H9 (cell line): ENCODE data around the gene HSPA4. TPM values are rescaled to one million over a fixed set of nuclear protein-coding genes. Genes with fewer than 3 reads are reported as not detected.

Experiments used
- DNase-seq: peaks from one replicate; pipeline ENCODE4 v3.0.0-alpha.2; 2017
- H2AFZ ChIP-seq: one replicate; pipeline ENCODE4 v1.6.1; 2013; ENCODE audit warnings: mild to moderate bottlenecking, low read length, control low read depth, moderate library complexity
- H2AK5ac ChIP-seq: 2 replicates; pipeline ENCODE4 v1.6.1; 2013; ENCODE audit warnings: low read length, control low read depth, mixed read lengths; ENCODE audit not compliant: insufficient read length
- H2BK120ac ChIP-seq: one replicate; pipeline ENCODE4 v1.6.1; 2013; ENCODE audit warnings: low read depth, mild to moderate bottlenecking, low read length, control low read depth, inconsistent platforms; ENCODE audit not compliant: poor library complexity, severe bottlenecking
- H2BK12ac ChIP-seq: 2 replicates; pipeline ENCODE4 v1.6.1; 2013; ENCODE audit warnings: low read length, control low read depth, mixed read lengths, low read depth; ENCODE audit not compliant: insufficient read length
- H2BK15ac ChIP-seq: 2 replicates; pipeline ENCODE4 v1.6.1; 2013; ENCODE audit warnings: low read depth, low read length, control low read depth
- H2BK20ac ChIP-seq: one replicate; pipeline ENCODE4 v1.6.1; 2013; ENCODE audit warnings: low read depth, mild to moderate bottlenecking, low read length, control low read depth, inconsistent platforms; ENCODE audit not compliant: poor library complexity, severe bottlenecking
- H2BK5ac ChIP-seq: 2 replicates; pipeline ENCODE4 v1.6.1; 2013; ENCODE audit warnings: low read length, control low read depth, mixed read lengths; ENCODE audit not compliant: insufficient read length
- H3K14ac ChIP-seq: 2 replicates; pipeline ENCODE4 v1.6.1; 2013; ENCODE audit warnings: low read length, control low read depth; ENCODE audit not compliant: insufficient read depth
- H3K18ac ChIP-seq: 2 replicates; pipeline ENCODE4 v1.6.1; 2013; ENCODE audit warnings: low read depth, mild to moderate bottlenecking, mixed read lengths, low read length, control low read depth; ENCODE audit not compliant: insufficient read length
- H3K23ac ChIP-seq: 2 replicates; pipeline ENCODE4 v1.6.1; 2013; ENCODE audit warnings: low read length, control low read depth, mixed read lengths, low read depth; ENCODE audit not compliant: insufficient read length
- H3K23me2 ChIP-seq: 2 replicates; pipeline ENCODE4 v1.6.1; 2013; ENCODE audit warnings: low read depth, mild to moderate bottlenecking, mixed read lengths, low read length, control low read depth; ENCODE audit not compliant: insufficient read length, poor library complexity, severe bottlenecking
- H3K27ac ChIP-seq: 2 replicates; pipeline ENCODE4 v1.5.1; 2013; ENCODE audit warnings: low read length, control low read depth, mixed read lengths, low read depth; ENCODE audit not compliant: insufficient read length
- H3K27me3 ChIP-seq: 2 replicates; pipeline ENCODE4 v1.6.1; 2013; ENCODE audit warnings: low read length, control low read depth, inconsistent platforms; ENCODE audit not compliant: insufficient read depth
- H3K4ac ChIP-seq: 2 replicates; pipeline ENCODE4 v1.6.1; 2013; ENCODE audit warnings: low read depth, mild to moderate bottlenecking, control low read depth, inconsistent platforms, low read length, moderate library complexity
- H3K4me1 ChIP-seq: 2 replicates; pipeline ENCODE4 v1.6.1; 2013; ENCODE audit warnings: low read length, control low read depth, inconsistent platforms; ENCODE audit not compliant: insufficient read depth
- H3K4me2 ChIP-seq: 2 replicates; pipeline ENCODE4 v1.6.1; 2013; ENCODE audit warnings: low read length, control low read depth, mixed read lengths; ENCODE audit not compliant: insufficient read length, insufficient read depth
- H3K56ac ChIP-seq: 2 replicates; pipeline ENCODE4 v1.6.1; 2013; ENCODE audit warnings: low read depth, mild to moderate bottlenecking, mixed read lengths, low read length, control low read depth; ENCODE audit not compliant: insufficient read length
- H3K79me1 ChIP-seq: 2 replicates; pipeline ENCODE4 v1.6.1; 2013; ENCODE audit warnings: low read depth, mild to moderate bottlenecking, moderate library complexity, low read length, control low read depth, inconsistent platforms; ENCODE audit not compliant: insufficient read depth, poor library complexity, severe bottlenecking
- H3K79me2 ChIP-seq: 2 replicates; pipeline ENCODE4 v1.6.1; 2013; ENCODE audit warnings: low read length, control low read depth, inconsistent platforms; ENCODE audit not compliant: insufficient read depth
- H3K9ac ChIP-seq: 2 replicates; pipeline ENCODE4 v1.6.1; 2013; ENCODE audit warnings: low read length, control low read depth, mixed read lengths; ENCODE audit not compliant: insufficient read length; ENCODE audit errors: extremely low read depth
- H3K9me3 ChIP-seq: one replicate; pipeline ENCODE4 v1.6.1; 2013; ENCODE audit warnings: low read depth, low read length, inconsistent platforms; ENCODE audit not compliant: control insufficient read depth
- H3T11ph ChIP-seq: one replicate; pipeline ENCODE4 v1.6.1; 2013; ENCODE audit warnings: mild to moderate bottlenecking, low read length, control low read depth, inconsistent platforms
- H4K20me1 ChIP-seq: one replicate; pipeline ENCODE4 v1.6.1; 2013; ENCODE audit not compliant: control insufficient read depth, insufficient read length, insufficient read depth
- H4K5ac ChIP-seq: 2 replicates; pipeline ENCODE4 v1.6.1; 2013; ENCODE audit warnings: low read depth, mild to moderate bottlenecking, mixed read lengths, low read length, control low read depth; ENCODE audit not compliant: insufficient read length
- H4K8ac ChIP-seq: replicated peaks from 2 replicates; pipeline ENCODE4 v1.6.1; 2013; ENCODE audit warnings: low read length, control low read depth, mixed read lengths, low read depth; ENCODE audit not compliant: insufficient read length
- H4K91ac ChIP-seq: 2 replicates; pipeline ENCODE4 v1.6.1; 2013; ENCODE audit warnings: low read depth, mild to moderate bottlenecking, moderate library complexity, mixed read lengths, low read length, control low read depth; ENCODE audit not compliant: insufficient read length
- H3K27ac Mint-ChIP-seq, 3 experiments: 2 replicates in 2 of 3; 3 replicates in 1 of 3; pipeline ENCODE4 v1.8.0; 2020 to 2021; ENCODE audit warnings: mixed read lengths in 3 of 3, mild to moderate bottlenecking in 1 of 3, moderate library complexity in 1 of 3
- H3K27me3 Mint-ChIP-seq: 2 replicates; pipeline ENCODE4 v1.8.0; 2021; ENCODE audit warnings: low read depth, mild to moderate bottlenecking, moderate library complexity, mixed read lengths
- H3K36me3 Mint-ChIP-seq, 3 experiments: 2 replicates in 2 of 3; 3 replicates in 1 of 3; pipeline ENCODE4 v1.8.0; 2020 to 2021; ENCODE audit warnings: low read depth in 3 of 3, mixed read lengths in 3 of 3; ENCODE audit not compliant: insufficient read depth in 1 of 3
- H3K4me1 Mint-ChIP-seq, 2 experiments: 2 replicates each; pipeline ENCODE4 v1.8.0; 2020; ENCODE audit warnings: mixed read lengths in 2 of 2
- H3K4me3 Mint-ChIP-seq, 2 experiments: 2 replicates in 1 of 2; 3 replicates in 1 of 2; pipeline ENCODE4 v1.8.0; 2020 to 2021; ENCODE audit warnings: mild to moderate bottlenecking in 2 of 2, mixed read lengths in 2 of 2, moderate library complexity in 1 of 2
- H3K9me3 Mint-ChIP-seq, 2 experiments: 2 replicates in 1 of 2; 3 replicates in 1 of 2; pipeline ENCODE4 v1.8.0; 2020; ENCODE audit warnings: mild to moderate bottlenecking in 2 of 2, mixed read lengths in 2 of 2, moderate library complexity in 1 of 2
- CTCF ChIP-seq: fragments of 200-600 bp; sonication (generic); conservative IDR thresholded peaks from 3 replicates; pipeline ENCODE4 v1.8.0; 2021; ENCODE audit warnings: antibody characterized with exemption, mild to moderate bottlenecking
- WGBS: extraction: QIAGEN DNeasy Blood & Tissue Kit; methylation state at CpG from one replicate; pipeline ENCODE4 v1.1.7; 2013; ENCODE audit warnings: missing lambda C conversion rate, low lambda C conversion rate, mixed read lengths; ENCODE audit not compliant: insufficient read length; ENCODE audit errors: extremely low coverage; 5-methylcytosine and 5-hydroxymethylcytosine counted together
- total RNA-seq: library from RNA; stranded (reverse); gene quantifications from 2 replicates; pipeline ENCODE4 v1.2.1, GENCODE V29; 2021

The HSPA4 gene
- total RNA-seq, 1 experiment from 2014 or later: 293 TPM

- no peak overlapping the region for H3K23ac ChIP-seq
- peaks cover 17% of the 10 kb centered on the region; the same call in 1 of the 2 replicates for H3K79me2 ChIP-seq
- H2BK120ac ChIP-seq: no peak overlapping the region
- no peaks in the 10 kb centered on the region for H3K79me1 ChIP-seq
- no peak overlapping the region for H3K27ac ChIP-seq
- H3K14ac ChIP-seq: no peak overlapping the region
- no peak overlapping the region for H3K56ac ChIP-seq
- H2BK12ac ChIP-seq: no peak overlapping the region
- no peak overlapping the region for H3K9ac ChIP-seq
- no peak overlapping the region for H2AK5ac ChIP-seq
- no peak overlapping the region for H2AFZ ChIP-seq
- Mint-ChIP-seq H3K4me1 (peaks cover 16 to 17% of the 10 kb centered on the region in 2 experiments), H3K4me3 (no peak overlapping the region), H3K36me3 (peaks cover 66 to 91% (median 91%) of the 10 kb centered on the region in 3 experiments), H3K27me3 (no peaks in the 10 kb centered on the region), H3K9me3 (no peaks in the 10 kb centered on the region), H3K27ac (peak overlapping the region; percentile 8 to 94 (median 76); a peak in 6 of 7 replicates)
- H3K18ac ChIP-seq: no peak overlapping the region
- no peak overlapping the region for H2BK15ac ChIP-seq
- H3K9me3 ChIP-seq: no peaks in the 10 kb centered on the region
- no peak for TF ChIP-seq CTCF
- no peaks in the 10 kb centered on the region for H3K23me2 ChIP-seq
- H2BK5ac ChIP-seq: no peak overlapping the region
- H4K8ac ChIP-seq: no peak overlapping the region
- H3K4ac ChIP-seq: no peak overlapping the region
- no peak overlapping the region for H3T11ph ChIP-seq
- 100% methylated on average over 1 of the region's 4 CpGs for WGBS
- H4K5ac ChIP-seq: no peak overlapping the region
- H3K4me1 ChIP-seq: peaks cover 2% of the 10 kb centered on the region; the same call in 1 of the 2 replicates
- H3K4me2 ChIP-seq: no peak overlapping the region
- H3K27me3 ChIP-seq: no peaks in the 10 kb centered on the region
- no peak overlapping the region for H4K91ac ChIP-seq
- H2BK20ac ChIP-seq: no peak overlapping the region
- DNase-seq: no peak
- H4K20me1 ChIP-seq: no peaks in the 10 kb centered on the region
Measured at GRCh38 chr5:133072021-133072420, 20.2 kb downstream of the HSPA4 start.
